Activated CD8-positive, alpha-beta T cell treated with anti-CD3 and anti-CD28 coated beads for 36 hours (primary cell): ENCODE results near the gene LNPEP. TPM values are rescaled to one million over a fixed set of nuclear protein-coding genes. Genes with fewer than 3 reads are reported as not detected.
A peak's percentile ranks its signal among the peaks of the same experiment; 100 is the strongest.

Source experiments
- ATAC-seq: fragments of 200-7000 bp; cut with Tn5 transposase; one replicate; pipeline ENCODE4 v1.10.0; 2021; ENCODE audit warnings: mild to moderate bottlenecking, moderate library complexity
- CTCF ChIA-PET: fragments of 350-600 bp; sonication (Branson Sonifier 250); formaldehyde crosslinking; loops from one replicate; lab custom pipeline; 2021; ENCODE audit warnings: antibody characterized with exemption; lab: Charles Lee
- POLR2A ChIA-PET: fragments of 350-600 bp; sonication (Branson Sonifier 250); formaldehyde crosslinking; loops from one replicate; lab custom pipeline; 2021; ENCODE audit warnings: antibody characterized with exemption; lab: Charles Lee
- DNase-seq: peaks from one replicate; pipeline ENCODE4 v3.0.0-alpha.2; 2020
- H3K27ac Mint-ChIP-seq: one replicate; pipeline ENCODE4 v1.8.0; 2021; ENCODE audit warnings: mild to moderate bottlenecking, mixed read lengths
- H3K27me3 Mint-ChIP-seq: one replicate; pipeline ENCODE4 v1.8.0; 2021; ENCODE audit warnings: mixed read lengths
- H3K36me3 Mint-ChIP-seq: one replicate; pipeline ENCODE4 v1.8.0; 2021; ENCODE audit warnings: low read depth, mixed read lengths
- H3K4me1 Mint-ChIP-seq: one replicate; pipeline ENCODE4 v1.8.0; 2021; ENCODE audit warnings: low read depth, mixed read lengths
- H3K4me3 Mint-ChIP-seq: one replicate; pipeline ENCODE4 v1.8.0; 2021; ENCODE audit warnings: mild to moderate bottlenecking, moderate library complexity, mixed read lengths
- H3K9me3 Mint-ChIP-seq: one replicate; pipeline ENCODE4 v1.8.0; 2021; ENCODE audit warnings: mixed read lengths
- CTCF ChIP-seq: fragments of 200-600 bp; IDR thresholded peaks from one replicate; pipeline ENCODE4 v1.8.0; 2022; ENCODE audit warnings: antibody characterized with exemption, mild to moderate bottlenecking
- intact Hi-C: fragments of 100-400 bp; cut with micrococcal nuclease; formaldehyde crosslinking; loops from one replicate; pipeline ENCODE4 v1.10.0; 2022
- total RNA-seq, 2 experiments: library from RNA; stranded (reverse); gene quantifications; one replicate each; pipeline ENCODE4 v1.2.3, GENCODE V29; 2021

Gene LNPEP
- total RNA-seq, 2 experiments from 2014 or later: 51.2 to 53.7 TPM

DNA sequence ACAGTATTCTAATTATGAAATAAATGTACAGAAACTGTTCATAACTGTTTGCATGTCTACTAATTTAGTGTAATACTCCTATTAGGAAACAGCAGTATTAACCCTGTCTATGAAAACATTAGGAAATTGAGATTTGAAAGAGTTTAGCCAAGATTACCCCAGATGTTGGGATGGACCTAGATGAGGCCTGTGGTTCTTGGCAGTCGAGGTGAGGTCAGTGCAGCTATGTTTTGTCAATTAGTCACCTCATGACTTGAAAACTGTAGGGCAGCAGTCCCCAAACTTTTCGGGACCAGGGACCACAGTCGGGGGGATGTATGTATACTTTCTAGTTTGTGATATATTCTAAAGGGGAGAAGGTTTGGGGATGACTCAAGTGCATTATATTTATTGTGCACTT is 4.7 kb downstream of the LNPEP start:
- ATAC-seq: no peak
- H3K36me3 Mint-ChIP-seq: peaks cover 38% of the 10 kb centered on the region
- no peak for TF ChIP-seq CTCF
- DNase-seq: no peak
- intact Hi-C loops: no loop called here
- H3K27ac Mint-ChIP-seq: peak overlapping the region; percentile 73
- H3K4me3 Mint-ChIP-seq: peak overlapping the region; percentile 21
- no peaks in the 10 kb centered on the region for H3K9me3 Mint-ChIP-seq
- ChIA-PET POLR2A (interaction anchor here (0.8 to 3.0 kb wide), 2 partner anchors 9 to 64 kb away, joined by 5 to 10 read pairs; partner anchors contain the start of gene ERAP2), CTCF (interaction anchor here (1.1 to 5.8 kb wide), 4 partner anchors 9 to 208 kb away, joined by 3 to 30 read pairs (median 4); no protein-coding TSS in a partner anchor)
- no peaks in the 10 kb centered on the region for H3K27me3 Mint-ChIP-seq
- H3K4me1 Mint-ChIP-seq: peaks cover 64% of the 10 kb centered on the region

- ATAC-seq (no peak), DNase-seq (no peak)
- no peak for TF ChIP-seq CTCF
- CTCF ChIA-PET: interaction anchor here (1.1 to 5.8 kb wide), 2 partner anchors 9 to 72 kb away, joined by 4 to 30 read pairs; no protein-coding TSS in a partner anchor
- H3K27ac Mint-ChIP-seq: peak overlapping the region; percentile 57
- H3K9me3 Mint-ChIP-seq: no peaks in the 10 kb centered on the region
- no peak overlapping the region for H3K4me3 Mint-ChIP-seq
- H3K36me3 Mint-ChIP-seq: peaks cover 38% of the 10 kb centered on the region
- H3K27me3 Mint-ChIP-seq: no peaks in the 10 kb centered on the region
- POLR2A ChIA-PET: interaction anchor here (0.8 to 3.0 kb wide), 3 partner anchors 9 to 133 kb away, joined by 3 to 10 read pairs (median 5); partner anchors contain the start of gene ERAP2
- intact Hi-C loops: no loop called here
- H3K4me1 Mint-ChIP-seq: peaks cover 70% of the 10 kb centered on the region
Observed at GRCh38 chr5:96941140-96941539, 5.3 kb downstream of the LNPEP start.

DNA sequence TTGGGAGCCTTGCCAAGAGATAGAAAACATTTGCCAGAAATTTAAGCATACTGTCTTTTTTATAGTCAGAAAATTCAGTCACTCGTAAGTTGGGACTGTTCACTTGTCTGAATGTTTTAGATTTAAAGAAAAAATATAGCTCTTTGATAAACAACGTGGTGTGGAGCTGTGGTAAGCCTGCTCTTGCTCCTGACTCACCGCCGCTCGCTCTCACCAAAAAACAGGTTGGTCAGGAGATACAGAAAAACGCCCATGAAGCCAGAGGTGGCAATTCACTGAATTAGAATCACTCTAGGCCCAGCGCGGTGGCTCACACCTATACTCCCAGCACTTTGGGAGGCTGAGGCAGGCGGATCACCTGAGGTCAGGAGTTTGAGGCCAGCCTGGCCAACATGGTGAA is 6.2 kb downstream of the LNPEP start:
- Mint-ChIP-seq H3K4me1 (peaks cover 75% of the 10 kb centered on the region), H3K36me3 (peaks cover 36% of the 10 kb centered on the region), H3K27me3 (no peaks in the 10 kb centered on the region), H3K4me3 (peak overlapping the region; percentile 13), H3K9me3 (no peaks in the 10 kb centered on the region), H3K27ac (peak overlapping the region; percentile 60)
- DNase-seq (peak; percentile 74), ATAC-seq (peak; percentile 73)
- CTCF ChIA-PET: interaction anchor here (0.8 to 5.8 kb wide), 2 partner anchors 68 to 73 kb away, joined by 3 to 30 read pairs; no protein-coding TSS in a partner anchor
- intact Hi-C loops: no loop called here
- POLR2A ChIA-PET: interaction anchor here (0.9 to 3.0 kb wide), 3 partner anchors 8 to 133 kb away, joined by 3 to 10 read pairs (median 3); no protein-coding TSS in a partner anchor
- no peak for TF ChIP-seq CTCF

GRCh38 chr5:96942911-96943310 is 7.0 kb downstream of the LNPEP start:
- peaks cover 34% of the 10 kb centered on the region for H3K36me3 Mint-ChIP-seq
- H3K4me3 Mint-ChIP-seq: no peak overlapping the region
- intact Hi-C loops: no loop called here
- peaks cover 76% of the 10 kb centered on the region for H3K4me1 Mint-ChIP-seq
- no peak for DNase-seq
- no peak for ATAC-seq
- no peaks in the 10 kb centered on the region for H3K9me3 Mint-ChIP-seq
- ChIA-PET POLR2A (interaction anchor here (0.9 to 3.0 kb wide), 4 partner anchors 7 to 67 kb away, joined by 3 to 10 read pairs (median 3); partner anchors contain the start of gene ERAP2), CTCF (interaction anchor here (5.8 kb wide), 1 partner anchor 74 kb away, joined by 30 read pairs; no protein-coding TSS in a partner anchor)
- no peaks in the 10 kb centered on the region for H3K27me3 Mint-ChIP-seq
- H3K27ac Mint-ChIP-seq: no peak overlapping the region
- no peak for TF ChIP-seq CTCF

- DNase-seq (no peak), ATAC-seq (no peak)
- no peak overlapping the region for H3K4me3 Mint-ChIP-seq
- H3K27ac Mint-ChIP-seq: peak overlapping the region; percentile 34
- H3K27me3 Mint-ChIP-seq: no peaks in the 10 kb centered on the region
- no peak for TF ChIP-seq CTCF
- CTCF ChIA-PET: no interaction called here
- intact Hi-C loops: no loop called here
- peaks cover 27% of the 10 kb centered on the region for H3K36me3 Mint-ChIP-seq
- H3K4me1 Mint-ChIP-seq: peaks cover 73% of the 10 kb centered on the region
- no peaks in the 10 kb centered on the region for H3K9me3 Mint-ChIP-seq
- POLR2A ChIA-PET: interaction anchor here (0.8 to 1.2 kb wide), 4 partner anchors 8 to 68 kb away, joined by 3 read pairs; partner anchors contain the start of genes ERAP2 and LNPEP
Observed at GRCh38 chr5:96943799-96944198, 7.9 kb downstream of the LNPEP start.
